IPS-15b (cell line): ENCODE results near the gene ZNF664.

Source experiments
- H3K27me3 ChIP-seq: one replicate; pipeline ENCODE4 v1.6.1; 2013; ENCODE audit warnings: low read length; ENCODE audit not compliant: control insufficient read depth, insufficient read depth
- H3K36me3 ChIP-seq: one replicate; pipeline ENCODE4 v1.6.1; 2013; ENCODE audit warnings: low read length; ENCODE audit not compliant: control insufficient read depth, insufficient read depth
- H3K4me1 ChIP-seq: one replicate; pipeline ENCODE4 v1.6.1; 2013; ENCODE audit warnings: mild to moderate bottlenecking, low read length; ENCODE audit not compliant: control insufficient read depth, insufficient read depth
- H3K4me3 ChIP-seq: one replicate; pipeline ENCODE4 v1.5.1; 2013; ENCODE audit warnings: low read depth, low read length
- H3K9ac ChIP-seq: one replicate; pipeline ENCODE4 v1.6.1; 2013; ENCODE audit warnings: low read depth, mild to moderate bottlenecking, low read length
- H3K9me3 ChIP-seq: one replicate; pipeline ENCODE4 v1.6.1; 2013; ENCODE audit warnings: mild to moderate bottlenecking, low read length; ENCODE audit not compliant: control insufficient read depth, insufficient read depth

The ZNF664 gene

DNA sequence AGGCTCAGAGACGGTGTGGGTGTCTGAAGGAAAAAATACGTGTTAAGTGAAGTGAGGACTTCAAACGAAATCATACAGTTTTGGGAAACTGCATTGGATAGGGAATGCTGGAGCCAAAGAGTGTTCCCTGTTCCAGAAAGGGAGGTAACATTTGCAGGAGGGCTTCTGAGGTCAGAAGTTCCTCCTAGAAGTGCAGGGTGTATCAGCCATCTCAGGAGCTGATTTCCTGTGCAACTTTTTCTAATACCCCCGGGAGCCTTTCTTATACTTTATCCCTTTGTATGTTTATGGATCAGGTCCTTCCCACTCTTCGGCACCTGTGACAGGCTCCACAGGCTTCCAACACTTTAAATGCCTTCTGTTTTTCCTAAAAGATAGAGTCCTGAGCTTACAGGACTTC is 24.9 kb downstream of the ZNF664 start:
- Histone ChIP-seq H3K36me3 (no peaks in the 10 kb centered on the region), H3K27me3 (no peaks in the 10 kb centered on the region), H3K9me3 (no peaks in the 10 kb centered on the region), H3K9ac (no peak overlapping the region), H3K4me3 (no peak overlapping the region), H3K4me1 (no peaks in the 10 kb centered on the region)

DNA sequence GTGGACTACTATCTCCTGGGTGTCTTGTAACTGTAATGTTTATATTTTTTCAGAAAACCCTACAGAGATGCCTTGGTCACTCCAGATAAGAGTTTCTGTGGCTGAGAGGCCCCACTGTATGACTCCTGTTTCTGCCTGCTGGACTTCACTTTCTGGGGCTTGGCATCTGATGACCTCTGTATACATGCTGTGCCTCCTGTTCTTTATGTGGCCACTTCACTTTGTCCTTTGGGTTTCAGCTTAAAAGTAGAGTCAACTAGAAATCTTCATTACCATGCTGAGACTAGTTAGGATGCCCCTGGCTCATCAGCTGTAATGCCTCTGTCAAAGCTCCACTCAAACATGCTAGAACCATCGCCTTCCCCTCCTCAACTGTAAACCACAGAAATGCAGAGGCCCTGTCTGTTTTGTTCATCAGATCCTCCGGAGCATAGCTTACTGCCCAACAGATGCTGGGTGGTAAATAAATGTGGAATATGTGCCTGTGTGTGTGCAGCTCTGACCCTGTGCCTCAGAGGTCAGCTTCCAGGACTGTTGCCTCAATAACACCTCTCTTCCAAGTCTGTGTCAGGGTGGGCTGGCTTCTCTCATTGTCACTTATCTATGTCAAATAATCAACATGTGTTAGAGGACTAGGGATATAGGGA is 25.5 kb downstream of the ZNF664 start:
- Histone ChIP-seq H3K4me3 (no peak overlapping the region), H3K4me1 (no peaks in the 10 kb centered on the region), H3K36me3 (no peaks in the 10 kb centered on the region), H3K27me3 (no peaks in the 10 kb centered on the region), H3K9me3 (no peaks in the 10 kb centered on the region), H3K9ac (no peak overlapping the region)

DNA sequence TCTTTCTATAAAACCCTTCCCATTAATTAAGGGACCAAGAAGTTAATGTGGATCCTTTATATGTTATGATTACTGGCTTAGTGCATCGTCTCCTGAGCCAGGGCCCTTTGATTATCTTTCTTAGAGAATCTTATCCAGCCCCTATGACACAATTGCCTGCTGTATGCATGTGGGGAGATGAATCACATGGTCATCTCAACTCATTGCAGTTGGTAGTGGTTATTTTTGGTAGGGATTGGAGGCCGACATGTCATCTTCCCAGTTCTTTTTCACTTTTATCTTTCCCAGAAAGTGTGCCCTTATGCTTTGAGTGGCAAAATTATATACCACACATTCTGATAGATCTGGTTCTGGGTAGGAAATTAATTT is 26.0 kb downstream of the ZNF664 start:
- H3K9ac ChIP-seq, result no peak overlapping the region
- H3K27me3 ChIP-seq, result no peaks in the 10 kb centered on the region
- no peak overlapping the region for H3K4me3 ChIP-seq
- H3K36me3 ChIP-seq, result no peaks in the 10 kb centered on the region
- no peaks in the 10 kb centered on the region for H3K9me3 ChIP-seq
- no peaks in the 10 kb centered on the region for H3K4me1 ChIP-seq

GRCh38 chr12:124000111-124000510 is 27.1 kb downstream of the ZNF664 start:
- Histone ChIP-seq H3K9ac (no peak overlapping the region), H3K4me3 (no peak overlapping the region), H3K27me3 (no peaks in the 10 kb centered on the region), H3K36me3 (no peaks in the 10 kb centered on the region), H3K9me3 (no peaks in the 10 kb centered on the region), H3K4me1 (no peaks in the 10 kb centered on the region)

GRCh38 chr12:124001343-124001742 is 28.3 kb downstream of the ZNF664 start:
- no peaks in the 10 kb centered on the region for H3K36me3 ChIP-seq
- H3K4me1 ChIP-seq, result no peaks in the 10 kb centered on the region
- H3K4me3 ChIP-seq, result no peak overlapping the region
- no peak overlapping the region for H3K9ac ChIP-seq
- H3K27me3 ChIP-seq, result no peaks in the 10 kb centered on the region
- H3K9me3 ChIP-seq, result no peaks in the 10 kb centered on the region

DNA sequence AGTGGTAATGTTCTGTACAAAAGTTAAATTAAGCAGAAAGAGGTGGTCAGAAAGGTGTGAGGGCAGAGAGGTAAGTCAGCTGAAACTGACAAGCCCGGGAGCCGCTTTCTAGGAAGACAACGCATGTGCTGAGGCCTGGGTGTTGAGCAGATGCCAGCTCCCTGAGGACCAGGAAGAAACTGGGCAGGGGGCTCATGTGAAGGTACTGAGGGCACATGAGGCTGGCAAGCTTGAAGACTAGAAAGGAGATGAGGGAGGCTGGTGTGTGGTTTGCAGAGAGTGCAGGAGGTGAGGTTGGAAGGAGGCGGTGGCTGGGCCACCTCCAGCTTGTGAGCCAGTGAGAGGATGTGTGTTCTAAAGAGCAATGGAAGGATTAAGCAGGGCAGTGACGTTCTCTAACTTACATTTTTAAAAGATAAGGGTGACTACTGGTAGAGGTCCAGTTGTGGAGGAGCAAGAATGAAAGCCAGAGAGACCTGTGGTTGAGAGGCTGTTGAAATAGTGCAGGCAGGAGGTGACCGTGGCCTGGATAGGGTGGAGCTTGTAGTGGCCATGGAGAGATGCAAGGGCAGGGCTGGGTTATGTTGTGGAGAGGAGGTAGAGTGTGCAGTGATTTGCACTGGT is 29.1 kb downstream of the ZNF664 start:
- Histone ChIP-seq H3K4me1 (no peaks in the 10 kb centered on the region), H3K36me3 (no peaks in the 10 kb centered on the region), H3K9ac (no peak overlapping the region), H3K27me3 (no peaks in the 10 kb centered on the region), H3K9me3 (no peaks in the 10 kb centered on the region), H3K4me3 (no peak overlapping the region)

- Histone ChIP-seq H3K4me3 (no peak overlapping the region), H3K36me3 (no peaks in the 10 kb centered on the region), H3K27me3 (no peaks in the 10 kb centered on the region), H3K9ac (no peak overlapping the region), H3K4me1 (no peaks in the 10 kb centered on the region), H3K9me3 (no peaks in the 10 kb centered on the region)
Observed at GRCh38 chr12:124002654-124003053, 29.6 kb downstream of the ZNF664 start.

GRCh38 chr12:124004233-124004875 is 31.3 kb downstream of the ZNF664 start:
- Histone ChIP-seq H3K36me3 (no peaks in the 10 kb centered on the region), H3K9me3 (no peaks in the 10 kb centered on the region), H3K4me1 (no peaks in the 10 kb centered on the region), H3K4me3 (no peak overlapping the region), H3K27me3 (no peaks in the 10 kb centered on the region), H3K9ac (no peak overlapping the region)

DNA sequence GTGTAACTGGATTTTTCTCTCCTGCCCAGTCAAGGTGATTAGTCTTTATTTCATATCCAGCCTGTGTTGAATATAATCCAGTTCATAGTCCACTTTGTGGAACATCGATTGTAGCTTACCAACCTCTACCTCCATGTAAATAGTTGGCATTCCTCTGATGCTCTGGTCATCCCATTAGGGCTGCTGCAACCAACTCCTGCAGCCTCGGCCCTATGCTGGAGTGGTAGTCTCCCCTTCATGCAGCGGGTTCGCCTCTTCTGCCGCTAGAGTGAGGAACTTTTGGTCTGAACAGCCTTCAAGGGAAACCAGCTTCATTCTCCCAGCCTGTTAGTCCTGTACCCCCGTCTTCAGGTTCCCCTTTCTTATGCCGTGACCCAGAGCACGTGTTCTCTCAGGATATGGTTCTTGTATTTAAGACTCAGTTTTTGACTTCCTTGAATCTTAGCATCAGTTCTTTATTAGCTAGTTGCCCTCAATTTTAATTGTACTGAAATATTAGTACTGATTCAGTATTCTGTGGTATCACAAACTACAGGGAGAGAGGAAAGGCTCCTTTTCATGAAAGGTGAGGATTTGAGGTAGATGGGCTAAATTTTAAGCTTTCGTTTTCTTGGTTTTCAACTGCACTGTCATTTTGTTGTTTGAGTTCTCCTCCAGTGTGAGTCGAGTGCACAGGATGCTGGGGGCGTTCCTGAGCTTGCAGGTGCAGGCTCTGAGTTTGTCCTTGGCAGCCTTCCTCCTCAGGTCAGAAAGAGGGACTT is 33.2 kb downstream of the ZNF664 start:
- Histone ChIP-seq H3K36me3 (no peaks in the 10 kb centered on the region), H3K9me3 (no peaks in the 10 kb centered on the region), H3K27me3 (no peaks in the 10 kb centered on the region), H3K4me1 (no peaks in the 10 kb centered on the region), H3K4me3 (no peak overlapping the region), H3K9ac (no peak overlapping the region)

GRCh38 chr12:124006846-124007713 is 34.1 kb downstream of the ZNF664 start:
- no peaks in the 10 kb centered on the region for H3K36me3 ChIP-seq

DNA sequence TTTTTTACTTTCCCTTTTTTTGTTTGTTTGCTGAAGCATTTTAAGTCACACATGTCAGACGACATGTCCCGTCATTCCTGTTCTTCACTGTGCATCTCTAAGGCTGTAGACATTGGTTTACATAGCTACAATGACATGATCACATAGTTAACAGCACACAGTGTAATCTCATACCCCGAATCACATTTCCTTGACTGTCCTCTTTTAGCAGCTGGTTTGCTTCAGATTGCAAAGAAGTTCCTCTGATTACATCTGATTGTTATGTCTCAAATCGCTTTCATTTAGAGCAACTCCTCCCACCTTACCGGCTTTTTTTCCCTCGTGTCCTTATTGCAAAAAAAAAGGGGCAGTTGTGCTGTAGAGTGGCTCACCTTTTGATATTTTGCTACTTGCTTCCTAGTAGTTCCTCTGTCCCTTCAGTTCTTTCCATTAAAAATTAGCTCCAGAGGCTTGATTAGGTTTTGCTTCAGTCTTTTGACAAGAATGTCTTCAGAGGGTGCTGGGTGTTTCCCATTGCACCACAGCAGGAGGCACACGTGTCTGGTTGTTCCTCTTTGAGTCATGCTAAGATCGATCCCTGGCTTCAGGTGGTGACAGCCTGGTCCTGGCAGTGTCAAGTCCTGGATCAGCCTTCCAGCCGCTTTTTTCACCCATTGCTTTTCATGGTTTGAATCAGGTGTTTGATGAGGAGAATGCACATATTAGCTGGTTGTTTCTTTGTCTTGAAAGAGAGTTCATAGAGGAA is 35.0 kb downstream of the ZNF664 start:
- Histone ChIP-seq H3K27me3 (no peaks in the 10 kb centered on the region), H3K4me1 (no peaks in the 10 kb centered on the region), H3K4me3 (no peak overlapping the region), H3K9ac (no peak overlapping the region), H3K36me3 (no peaks in the 10 kb centered on the region), H3K9me3 (no peaks in the 10 kb centered on the region)

More at GRCh38 chr12:124006846-124007713, 34.1 kb downstream of the ZNF664 start:
- Histone ChIP-seq H3K4me1 (no peaks in the 10 kb centered on the region), H3K27me3 (no peaks in the 10 kb centered on the region), H3K9ac (no peak overlapping the region), H3K9me3 (no peaks in the 10 kb centered on the region), H3K4me3 (no peak overlapping the region)
